Caco-2 (cell line): ENCODE results near the gene CDC34. TPM values are rescaled to one million over a fixed set of nuclear protein-coding genes. Genes with fewer than 3 reads are reported as not detected.

ENCODE experiments used
- BruUV-seq: library from RNA; stranded (reverse); fragments of 400-500 nt; replicated peaks from 2 replicates; lab custom pipeline; 2021; lab: Mats Ljungman, UMichigan
- CTCF ChIA-PET: fragments of 300-600 bp; sonication (Branson Sonifier 250); formaldehyde crosslinking; loops from one replicate; lab custom pipeline; 2022; ENCODE audit warnings: antibody characterized with exemption; lab: Charles Lee
- POLR2A ChIA-PET: fragments of 300-600 bp; sonication (Branson Sonifier 250); formaldehyde crosslinking; loops from one replicate; lab custom pipeline; 2022; ENCODE audit warnings: antibody characterized with exemption; lab: Charles Lee
- DNase-seq, 2 experiments: peaks; one replicate each; pipeline versions ENCODE4 v3.0.0 to v3.0.0-alpha.2; 2020 to 2022
- H3K27me3 ChIP-seq: replicated peaks from 2 replicates; pipeline ENCODE4 v1.6.0; 2011; ENCODE audit warnings: low read length; ENCODE audit not compliant: control insufficient read depth, insufficient read depth
- H3K36me3 ChIP-seq: 2 replicates; pipeline ENCODE4 v1.5.1; 2011; ENCODE audit warnings: low read length; ENCODE audit not compliant: control insufficient read depth, insufficient read depth
- H3K4me1 ChIP-seq: fragments of 250-450 bp; sonication (Bioruptor Pico); 2 replicates; pipeline ENCODE4 v1.5.1; 2020; ENCODE audit warnings: mild to moderate bottlenecking
- H3K4me3 ChIP-seq: 2 replicates; pipeline ENCODE4 v1.5.1; 2011; ENCODE audit warnings: low read depth, mild to moderate bottlenecking, control low read depth, low read length
- H3K9me3 ChIP-seq: fragments of 250-450 bp; sonication (Bioruptor Pico); 2 replicates; pipeline ENCODE4 v1.5.1; 2020; ENCODE audit warnings: mild to moderate bottlenecking, moderate library complexity
- H3K27ac Mint-ChIP-seq: one replicate; pipeline ENCODE4 v1.8.0; 2022; ENCODE audit warnings: mixed read lengths; ENCODE audit not compliant: unreplicated experiment
- H3K27me3 Mint-ChIP-seq: one replicate; pipeline ENCODE4 v1.8.0; 2022; ENCODE audit warnings: mixed read lengths; ENCODE audit not compliant: insufficient read depth, unreplicated experiment
- H3K36me3 Mint-ChIP-seq: one replicate; pipeline ENCODE4 v1.8.0; 2022; ENCODE audit warnings: mild to moderate bottlenecking, mixed read lengths; ENCODE audit not compliant: insufficient read depth, unreplicated experiment
- H3K4me1 Mint-ChIP-seq: one replicate; pipeline ENCODE4 v1.8.0; 2022; ENCODE audit warnings: low read depth, mixed read lengths; ENCODE audit not compliant: unreplicated experiment
- H3K4me3 Mint-ChIP-seq: one replicate; pipeline ENCODE4 v1.8.0; 2022; ENCODE audit warnings: mild to moderate bottlenecking, moderate library complexity, mixed read lengths; ENCODE audit not compliant: unreplicated experiment
- H3K9me3 Mint-ChIP-seq: one replicate; pipeline ENCODE4 v1.8.0; 2022; ENCODE audit warnings: mixed read lengths; ENCODE audit not compliant: unreplicated experiment
- intact Hi-C: fragments of 100-400 bp; cut with micrococcal nuclease; formaldehyde crosslinking; loops from one replicate; pipeline ENCODE4 v1.10.0; 2022; ENCODE audit not compliant: unreplicated experiment
- total RNA-seq: library from RNA; stranded (reverse); gene quantifications from 2 replicates; pipeline ENCODE4 v1.2.3, GENCODE V29; 2022
- TF ChIP-seq, protein P1 (sequence below), 2 experiments: fragments of 200-600 bp in 1 of 2; IDR thresholded peaks; 1 replicate in 1 of 2; 2 replicates in 1 of 2; pipeline versions ENCODE4 v1.5.1 to v1.8.0; 2011 to 2022; ENCODE audit warnings: antibody characterized with exemption in 1 of 2, control low read depth in 1 of 2, inconsistent platforms in 1 of 2, low read depth in 1 of 2, low read length in 1 of 2, mild to moderate bottlenecking in 1 of 2, moderate library complexity in 1 of 2; ENCODE audit not compliant: insufficient read depth in 1 of 2, severe bottlenecking in 1 of 2, unreplicated experiment in 1 of 2

CDC34 gene
- total RNA-seq, 1 experiment from 2014 or later: 129 TPM

DNA sequence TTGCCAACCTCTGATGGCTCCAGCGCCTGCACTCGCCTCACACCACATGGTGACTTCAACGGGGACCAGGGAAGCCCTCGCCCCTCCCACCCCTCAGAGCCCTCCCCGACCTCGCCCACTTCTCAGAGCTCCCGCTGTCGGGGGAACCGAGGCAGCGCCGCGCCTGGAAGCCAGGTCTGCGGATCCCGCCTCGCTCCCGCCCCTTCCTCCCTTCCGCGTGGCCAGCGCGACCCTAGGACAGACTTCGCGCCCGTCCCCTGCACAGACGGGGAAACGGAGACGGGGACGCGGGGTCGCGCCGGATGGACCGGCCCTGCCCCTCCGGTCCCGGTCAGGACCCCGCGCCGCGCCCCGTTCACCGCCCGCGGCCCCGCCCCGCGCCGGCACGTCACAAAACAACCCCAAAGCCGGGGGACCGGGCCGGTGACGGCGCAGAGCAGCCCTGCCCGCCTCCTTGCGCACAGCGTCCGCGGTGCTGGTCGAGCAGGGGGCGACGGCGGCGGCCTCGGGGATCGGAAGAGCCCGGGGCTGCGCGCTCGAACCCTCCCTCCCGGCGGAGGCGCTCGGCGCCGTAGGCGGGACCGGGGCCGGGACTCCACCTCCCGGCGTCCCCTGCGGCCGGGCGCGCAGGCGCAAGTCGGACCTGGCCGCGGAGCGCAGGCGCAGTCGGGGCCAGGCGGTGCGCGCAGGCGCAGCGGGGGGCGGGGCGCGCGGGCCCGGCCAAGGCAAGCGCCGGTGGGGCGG lies 379 bp upstream of the CDC34 start:
- DNase-seq: peak; percentile 91 to 95
- no peaks in the 10 kb centered on the region for H3K27me3 ChIP-seq
- H3K4me3 Mint-ChIP-seq: peak overlapping the region; percentile 82
- H3K4me3 ChIP-seq: peak overlapping the region; percentile 94
- intact Hi-C loops: loop anchor here (5.0 kb wide), 1 partner anchor 41 kb away; the partner anchor contains the start of gene BSG
- peaks cover 1% of the 10 kb centered on the region; the same call in 1 of the 2 replicates for H3K36me3 ChIP-seq
- H3K9me3 ChIP-seq: no peaks in the 10 kb centered on the region
- POLR2A ChIA-PET: interaction anchor here (0.5 to 1.9 kb wide), 7 partner anchors 14 to 111 kb away, joined by 3 to 9 read pairs (median 4); partner anchors contain the start of gene TPGS1
- no peaks in the 10 kb centered on the region for H3K27me3 Mint-ChIP-seq
- no TSS peak for BruUV-seq
- TF ChIP-seq, protein P1, sequence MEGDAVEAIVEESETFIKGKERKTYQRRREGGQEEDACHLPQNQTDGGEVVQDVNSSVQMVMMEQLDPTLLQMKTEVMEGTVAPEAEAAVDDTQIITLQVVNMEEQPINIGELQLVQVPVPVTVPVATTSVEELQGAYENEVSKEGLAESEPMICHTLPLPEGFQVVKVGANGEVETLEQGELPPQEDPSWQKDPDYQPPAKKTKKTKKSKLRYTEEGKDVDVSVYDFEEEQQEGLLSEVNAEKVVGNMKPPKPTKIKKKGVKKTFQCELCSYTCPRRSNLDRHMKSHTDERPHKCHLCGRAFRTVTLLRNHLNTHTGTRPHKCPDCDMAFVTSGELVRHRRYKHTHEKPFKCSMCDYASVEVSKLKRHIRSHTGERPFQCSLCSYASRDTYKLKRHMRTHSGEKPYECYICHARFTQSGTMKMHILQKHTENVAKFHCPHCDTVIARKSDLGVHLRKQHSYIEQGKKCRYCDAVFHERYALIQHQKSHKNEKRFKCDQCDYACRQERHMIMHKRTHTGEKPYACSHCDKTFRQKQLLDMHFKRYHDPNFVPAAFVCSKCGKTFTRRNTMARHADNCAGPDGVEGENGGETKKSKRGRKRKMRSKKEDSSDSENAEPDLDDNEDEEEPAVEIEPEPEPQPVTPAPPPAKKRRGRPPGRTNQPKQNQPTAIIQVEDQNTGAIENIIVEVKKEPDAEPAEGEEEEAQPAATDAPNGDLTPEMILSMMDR (IDR thresholded peaks at IDR 0.05; ENCODE audit: insufficient read depth in 1 of 2, low read depth in 1 of 2, low read length in 1 of 2, severe bottlenecking in 1 of 2, unreplicated experiment in 1 of 2): peak in 1 of 2 experiments; percentile 6
- peak overlapping the region; percentile 72 for H3K27ac Mint-ChIP-seq
- H3K4me1 Mint-ChIP-seq: peaks cover 6% of the 10 kb centered on the region
- no peaks in the 10 kb centered on the region for H3K9me3 Mint-ChIP-seq
- peaks cover 20% of the 10 kb centered on the region for H3K36me3 Mint-ChIP-seq
- peaks cover 30% of the 10 kb centered on the region for H3K4me1 ChIP-seq
- CTCF ChIA-PET: interaction anchor here (1.2 to 3.1 kb wide), 3 partner anchors 21 to 203 kb away, joined by 3 to 28 read pairs (median 9); no protein-coding TSS in a partner anchor

DNA sequence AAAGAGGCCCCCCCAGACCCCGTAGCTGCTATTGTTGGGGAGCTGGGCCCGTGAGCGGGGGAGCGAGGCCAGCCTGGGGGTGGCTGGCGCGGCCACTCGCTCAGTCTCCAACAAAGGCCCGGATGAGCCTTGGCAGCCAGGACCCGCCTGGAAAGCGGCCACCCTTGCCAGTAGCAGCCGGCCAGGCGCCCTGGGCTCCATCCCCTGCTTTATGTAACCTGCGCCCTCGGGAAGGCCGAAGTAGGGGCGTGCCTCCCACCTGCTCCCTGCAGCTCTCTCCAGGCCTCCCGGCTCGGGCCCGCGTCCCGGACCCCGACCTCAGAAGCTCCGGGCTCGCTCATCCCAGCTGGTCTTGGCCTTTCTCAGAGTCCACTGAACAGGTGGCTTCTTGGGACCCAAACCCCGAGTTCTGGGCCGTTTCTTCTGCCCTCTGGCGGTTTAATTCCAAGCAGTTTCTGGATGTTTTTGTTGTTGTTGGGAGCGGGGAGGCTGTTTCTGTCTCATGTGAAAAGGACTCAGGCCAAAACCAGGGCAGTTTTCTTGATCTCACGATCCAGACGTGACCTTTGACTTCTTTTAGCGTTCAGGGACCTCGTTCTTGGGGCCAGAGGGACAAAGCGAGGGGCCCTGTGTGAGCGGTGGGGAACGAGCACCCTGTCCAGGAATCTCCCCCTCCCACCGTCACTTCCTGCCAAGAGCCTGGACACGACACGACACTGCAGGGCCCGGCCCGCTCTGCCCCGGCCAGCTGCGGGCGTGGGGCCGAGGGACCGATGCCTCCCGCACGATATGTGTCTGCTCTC lies 1.2 kb downstream of the CDC34 start:
- Histone ChIP-seq H3K27me3 (no peaks in the 10 kb centered on the region), H3K36me3 (peaks cover 1% of the 10 kb centered on the region; the same call in 1 of the 2 replicates), H3K4me1 (peaks cover 29% of the 10 kb centered on the region), H3K9me3 (no peaks in the 10 kb centered on the region), H3K4me3 (peak overlapping the region; percentile 94)
- BruUV-seq: no TSS peak
- intact Hi-C loops: loop anchor here (2.0 to 5.0 kb wide), 2 partner anchors 26 to 40 kb away; partner anchors contain the start of genes BSG and TPGS1
- peak; percentile 59 to 60 for DNase-seq
- Mint-ChIP-seq H3K27me3 (no peaks in the 10 kb centered on the region), H3K27ac (peak overlapping the region; percentile 72), H3K36me3 (peaks cover 21% of the 10 kb centered on the region), H3K9me3 (no peaks in the 10 kb centered on the region), H3K4me1 (peaks cover 6% of the 10 kb centered on the region), H3K4me3 (peak overlapping the region; percentile 82)
- ChIA-PET POLR2A (interaction anchor here (0.5 to 1.7 kb wide), 4 partner anchors 9 to 49 kb away, joined by 3 to 9 read pairs (median 4); partner anchors contain the start of gene TPGS1), CTCF (interaction anchor here (0.9 to 3.1 kb wide), 5 partner anchors 22 to 148 kb away, joined by 3 to 28 read pairs (median 3); no protein-coding TSS in a partner anchor)
- TF ChIP-seq, protein P1 (IDR thresholded peaks at IDR 0.05; ENCODE audit: insufficient read depth in 1 of 2, low read depth in 1 of 2, low read length in 1 of 2, severe bottlenecking in 1 of 2, unreplicated experiment in 1 of 2): peak; percentile 33 to 34
